GM18511 (cell line): Measurements from ENCODE around the gene ANKH.

Experiments used
- ATAC-seq: cut with Tn5 transposase; IDR thresholded peaks from one replicate; pipeline ENCODE4 v1.9.1; 2021; ENCODE audit warnings: mild to moderate bottlenecking, moderate library complexity; ENCODE audit not compliant: unreplicated experiment

Gene ANKH

DNA sequence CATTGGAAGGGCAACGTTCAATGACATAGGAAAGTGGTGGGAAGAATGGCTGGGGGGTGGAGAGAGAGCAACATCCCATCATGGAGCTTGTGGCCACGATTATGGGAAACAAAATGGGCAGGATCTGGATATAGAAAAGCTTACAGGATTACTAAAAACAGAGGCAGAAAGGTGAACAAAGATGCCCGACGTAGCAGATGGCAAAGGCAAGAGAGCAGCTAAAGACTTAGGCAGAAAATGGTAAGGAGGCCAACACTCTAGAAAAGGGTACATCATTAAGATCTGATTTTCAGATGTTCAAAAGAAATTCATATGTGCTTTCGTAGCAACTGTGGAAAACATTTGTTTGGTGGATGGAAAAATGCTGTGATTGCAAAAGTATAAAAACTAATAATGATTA, 104.5 kb downstream of the ANKH start:
- no peak for ATAC-seq

DNA sequence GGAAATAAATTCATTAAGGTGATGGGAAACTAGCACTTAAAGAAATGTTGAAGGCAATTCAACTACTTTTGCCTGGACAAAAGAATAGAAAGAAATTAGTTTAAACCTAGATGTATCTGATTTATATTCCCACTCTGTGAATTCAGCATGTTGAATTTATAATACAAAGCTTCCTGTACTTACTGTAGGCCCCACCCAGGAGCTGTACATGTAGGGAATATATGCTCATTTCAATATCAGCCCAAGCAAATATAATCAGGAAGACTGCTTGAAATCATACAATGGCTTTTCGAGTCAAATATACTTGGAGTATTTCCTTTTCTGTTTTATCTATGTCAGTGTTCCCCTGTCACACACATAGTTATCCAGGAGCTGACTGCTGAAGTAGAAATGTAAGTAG, 105.0 kb downstream of the ANKH start:
- no peak for ATAC-seq

DNA sequence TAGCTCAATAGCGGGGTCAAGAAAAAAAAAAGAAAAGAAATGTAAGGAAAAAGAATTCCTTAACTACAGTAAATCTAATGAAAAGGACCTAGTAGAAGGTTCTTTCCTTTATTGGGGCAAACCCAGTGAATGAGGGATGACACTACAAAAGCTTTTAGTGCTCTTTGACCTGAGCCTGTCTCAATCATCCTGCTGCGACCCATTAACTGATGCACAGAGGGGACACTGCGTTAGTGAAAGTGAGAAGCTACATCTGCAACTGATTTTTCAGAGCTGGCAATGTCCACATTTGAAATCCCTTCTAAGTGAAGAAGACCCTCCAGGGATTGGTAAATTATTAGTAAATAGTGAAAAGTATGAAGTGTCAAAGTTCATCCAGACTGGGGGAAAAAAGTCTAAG, 106.0 kb downstream of the ANKH start:
- ATAC-seq, result no peak

DNA sequence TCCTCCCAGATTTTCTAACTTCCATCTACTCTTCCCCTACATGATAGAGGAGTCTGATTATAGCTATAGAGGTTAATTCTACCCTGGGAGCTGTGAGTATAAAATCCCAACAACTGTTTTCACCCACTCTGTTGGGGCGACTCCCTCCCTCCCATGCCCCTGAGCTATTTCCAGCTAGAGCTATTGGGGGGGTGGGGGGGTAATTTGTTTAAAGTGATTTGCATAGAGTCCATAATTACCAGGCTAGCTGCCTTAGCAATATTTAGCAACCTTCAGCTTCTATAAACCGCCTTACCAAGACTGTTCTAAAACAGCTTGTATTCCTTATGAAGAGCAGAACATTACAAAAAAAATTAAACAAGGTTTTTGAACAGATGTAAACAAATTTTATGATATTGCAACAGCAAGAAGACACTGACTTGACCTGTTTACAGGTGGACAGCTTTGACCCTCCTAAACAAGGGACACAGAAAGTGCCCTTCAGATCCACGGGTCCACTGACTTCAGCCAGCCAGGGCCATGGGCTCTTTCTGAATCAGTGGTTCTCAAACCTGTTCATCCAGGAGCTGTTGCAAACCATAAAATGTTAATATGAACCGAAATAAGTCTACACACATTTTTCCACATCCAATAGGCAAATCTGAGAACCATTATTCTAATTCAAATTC, 108.9 kb downstream of the ANKH start:
- no peak for ATAC-seq

DNA sequence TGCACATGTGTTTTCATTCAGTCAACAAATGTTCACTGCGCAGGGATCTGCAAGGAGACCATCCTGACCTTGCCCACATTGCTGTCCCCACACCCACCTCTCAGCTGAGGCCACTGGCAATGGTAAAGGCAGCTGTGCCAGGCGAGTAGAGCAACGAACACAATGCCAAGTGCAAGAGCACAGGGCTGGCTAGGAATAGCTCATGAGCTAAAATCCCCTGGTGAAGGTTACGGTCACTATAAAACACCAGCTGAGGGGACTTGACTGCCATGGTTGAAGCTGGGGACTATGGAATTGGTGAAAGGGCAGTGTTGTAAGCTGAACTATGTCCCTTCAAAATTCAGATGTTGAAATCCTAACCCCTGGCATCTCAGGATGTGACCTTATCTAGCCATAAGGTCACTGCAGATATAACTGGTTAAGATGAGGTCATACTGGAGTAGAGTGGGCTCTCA, 111.0 kb downstream of the ANKH start:
- no peak for ATAC-seq

DNA sequence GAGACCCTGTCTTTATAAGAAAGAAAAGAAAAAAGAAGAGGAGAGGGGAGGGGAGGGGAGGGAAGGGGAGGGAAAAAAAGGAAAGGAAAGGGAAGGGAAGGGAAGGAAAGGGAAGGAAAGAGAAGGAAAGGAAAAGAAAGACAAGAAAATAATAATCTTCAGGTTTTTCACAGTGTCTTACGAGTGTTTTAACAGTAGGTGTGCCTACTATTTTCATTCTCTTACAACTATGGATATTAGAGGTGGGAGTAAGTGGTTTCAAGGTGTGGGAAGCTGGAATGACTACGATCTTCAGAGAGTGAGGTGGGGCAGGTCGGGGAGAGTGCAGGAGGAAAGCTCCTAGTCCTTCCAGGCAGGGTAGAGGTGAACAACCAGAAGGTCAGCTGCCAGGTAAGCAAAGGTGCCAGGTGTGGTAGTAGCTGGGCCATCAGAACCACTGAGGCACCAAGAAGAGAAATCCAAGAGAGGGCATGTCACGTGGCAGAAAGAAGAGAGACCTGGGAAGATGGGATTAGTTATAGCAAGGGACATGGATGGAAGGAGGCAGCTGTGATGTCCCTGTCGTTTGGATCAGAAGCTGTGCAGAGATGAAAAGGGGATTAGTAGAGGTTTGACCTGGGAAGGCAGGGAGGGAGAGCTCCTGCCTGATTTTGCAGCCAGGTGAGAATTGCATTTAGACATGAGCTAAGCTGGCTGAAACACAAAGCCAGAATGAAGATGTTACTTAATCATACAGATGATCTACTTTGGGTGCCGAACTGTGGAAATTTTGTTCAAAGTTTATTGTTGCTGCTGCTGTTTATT, 111.6 kb downstream of the ANKH start:
- ATAC-seq, result no peak

DNA sequence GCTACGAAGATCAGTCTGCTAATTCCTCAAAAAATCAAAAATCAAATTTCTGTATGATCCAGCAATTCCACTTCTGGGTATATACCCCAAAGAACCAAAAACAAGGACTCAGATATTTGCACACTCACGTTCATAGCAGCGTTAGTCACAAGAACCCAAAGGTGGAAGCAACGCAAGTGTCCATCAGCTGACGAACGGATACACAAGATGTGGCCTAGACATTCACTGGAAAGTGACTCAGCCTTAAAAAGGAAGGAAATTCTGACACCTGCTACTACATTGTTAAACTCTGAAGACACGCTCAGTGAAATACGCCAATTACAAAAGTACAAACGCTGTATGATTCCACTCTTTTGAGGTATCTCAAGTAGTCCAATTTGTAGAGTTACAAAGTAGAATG, 113.7 kb downstream of the ANKH start:
- no peak for ATAC-seq

DNA sequence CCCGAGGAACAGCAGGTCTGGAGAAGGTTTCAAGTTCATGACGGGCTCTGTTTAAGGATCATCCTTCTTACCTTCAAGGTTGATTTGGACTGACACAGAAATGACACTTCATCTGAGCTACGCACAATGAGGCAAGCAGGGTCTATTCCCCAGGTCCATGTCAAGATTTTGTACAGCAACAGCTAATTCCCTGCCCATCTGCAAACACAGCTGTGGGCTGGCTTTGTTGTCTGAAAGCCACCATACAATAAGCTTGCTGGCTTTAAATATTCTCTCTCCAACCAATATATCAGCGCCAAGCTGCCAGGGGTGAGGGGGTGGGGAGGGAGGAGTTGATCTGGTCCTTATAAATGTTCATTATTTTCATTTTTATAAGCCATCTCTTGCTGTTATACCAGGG, 115.1 kb downstream of the ANKH start:
- no peak for ATAC-seq

DNA sequence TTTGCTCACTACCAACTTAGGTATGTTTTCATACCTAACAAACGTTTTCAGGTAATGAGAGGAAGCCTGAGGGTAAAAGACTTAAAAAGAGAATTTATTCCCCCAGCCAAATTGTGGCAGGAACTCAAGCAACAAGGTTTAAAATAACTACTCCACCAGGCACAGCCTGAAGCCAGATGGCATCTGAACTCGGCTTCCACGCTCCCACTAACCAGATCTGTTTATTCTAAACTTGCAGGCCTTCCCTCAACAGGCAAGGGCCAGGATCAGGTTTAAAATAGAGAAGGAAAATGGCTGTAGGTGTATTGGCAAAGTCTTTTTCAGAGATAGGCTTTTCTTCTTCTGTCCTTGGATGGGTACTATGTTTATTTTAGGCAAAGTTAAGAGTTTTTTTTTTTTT, 117.6 kb downstream of the ANKH start:
- no peak for ATAC-seq

DNA sequence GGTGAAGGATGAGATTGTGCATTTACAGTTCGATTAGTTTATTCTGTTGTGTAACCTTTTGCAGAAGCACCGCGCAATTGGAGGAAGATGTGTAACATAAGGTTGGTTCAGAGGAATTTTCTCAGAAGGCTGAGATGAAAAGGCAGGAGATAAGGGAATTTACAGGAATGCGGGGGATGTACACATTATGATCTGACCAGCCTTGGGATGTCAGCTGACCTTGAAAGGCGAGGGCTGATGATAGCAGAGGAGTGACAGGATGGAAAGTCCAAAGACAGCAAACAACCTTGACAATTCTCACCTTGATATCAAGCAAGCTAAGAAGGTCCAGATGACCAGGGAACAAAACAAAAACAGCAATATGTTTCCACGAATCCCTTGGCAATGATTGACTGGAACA, 118.3 kb downstream of the ANKH start:
- no peak for ATAC-seq

DNA sequence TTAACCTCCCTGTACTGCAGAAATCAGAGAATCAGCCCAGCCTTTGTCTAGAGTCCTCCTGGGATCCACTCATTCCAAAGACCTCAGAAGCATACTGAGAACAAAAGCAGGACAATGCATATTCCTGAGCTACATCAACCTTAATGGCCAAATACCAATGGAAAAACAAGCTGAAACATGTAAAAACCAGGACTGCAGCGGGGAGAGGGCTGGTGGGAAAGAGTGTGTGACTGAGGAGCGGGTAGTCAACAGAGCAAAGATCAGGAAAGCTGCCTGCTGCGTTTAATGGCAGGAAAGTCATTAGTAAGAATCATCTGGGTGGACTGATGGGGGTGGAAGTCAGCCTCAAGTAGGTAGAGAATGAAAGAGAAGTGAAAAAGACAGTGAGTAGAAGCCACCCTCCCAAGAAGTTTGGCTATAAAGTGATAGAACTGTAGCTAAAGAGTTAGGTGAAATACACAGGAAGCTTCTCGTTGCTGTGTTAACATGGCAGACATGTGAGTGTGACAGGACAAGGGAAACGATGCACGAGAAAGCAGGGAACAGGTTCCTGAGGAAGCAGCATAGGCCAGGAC, 119.0 kb downstream of the ANKH start:
- ATAC-seq, result no peak

DNA sequence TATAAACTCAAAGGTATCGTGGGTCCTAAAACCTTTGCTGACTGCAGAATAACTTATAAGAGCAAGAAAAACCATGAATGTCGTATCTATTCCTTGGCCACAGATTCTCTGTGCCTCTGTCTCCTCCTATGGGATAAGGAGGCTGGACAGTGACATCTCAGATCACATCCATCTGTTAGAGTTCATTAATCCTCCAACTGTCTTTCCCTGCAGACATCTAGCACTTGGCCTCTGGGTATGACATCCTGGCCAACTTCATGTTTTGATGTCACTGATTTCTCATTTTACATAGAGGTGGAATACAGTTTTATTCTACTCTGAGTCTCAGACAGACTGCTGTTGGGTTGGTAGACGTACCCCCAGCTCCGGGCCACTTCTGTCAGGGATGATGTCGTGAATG, 120.9 kb downstream of the ANKH start:
- no peak for ATAC-seq

DNA sequence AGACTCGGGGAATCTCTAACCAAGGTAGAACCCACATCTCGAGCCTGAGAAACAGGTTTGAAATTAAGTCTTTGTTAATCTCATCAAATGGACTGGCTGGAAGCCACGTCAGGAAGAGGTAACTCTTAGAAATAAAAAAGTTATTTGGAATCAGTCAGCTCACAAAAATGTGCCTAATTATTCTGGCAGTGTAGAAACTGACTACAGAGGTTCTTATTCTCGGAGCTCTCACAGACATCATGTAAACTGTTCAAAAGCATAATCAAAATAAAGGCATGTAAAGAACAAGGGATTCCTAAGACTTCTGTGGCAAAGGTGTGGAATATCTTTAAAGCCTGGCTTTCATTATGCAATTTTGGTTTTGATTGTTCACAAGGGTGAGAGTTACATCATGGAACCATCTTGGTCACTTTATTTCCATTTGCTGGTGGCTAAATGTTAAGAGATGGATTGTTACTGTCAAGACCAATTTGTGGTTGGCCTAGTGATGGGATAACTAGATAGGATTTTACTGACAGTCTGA, 121.9 kb downstream of the ANKH start:
- no peak for ATAC-seq

DNA sequence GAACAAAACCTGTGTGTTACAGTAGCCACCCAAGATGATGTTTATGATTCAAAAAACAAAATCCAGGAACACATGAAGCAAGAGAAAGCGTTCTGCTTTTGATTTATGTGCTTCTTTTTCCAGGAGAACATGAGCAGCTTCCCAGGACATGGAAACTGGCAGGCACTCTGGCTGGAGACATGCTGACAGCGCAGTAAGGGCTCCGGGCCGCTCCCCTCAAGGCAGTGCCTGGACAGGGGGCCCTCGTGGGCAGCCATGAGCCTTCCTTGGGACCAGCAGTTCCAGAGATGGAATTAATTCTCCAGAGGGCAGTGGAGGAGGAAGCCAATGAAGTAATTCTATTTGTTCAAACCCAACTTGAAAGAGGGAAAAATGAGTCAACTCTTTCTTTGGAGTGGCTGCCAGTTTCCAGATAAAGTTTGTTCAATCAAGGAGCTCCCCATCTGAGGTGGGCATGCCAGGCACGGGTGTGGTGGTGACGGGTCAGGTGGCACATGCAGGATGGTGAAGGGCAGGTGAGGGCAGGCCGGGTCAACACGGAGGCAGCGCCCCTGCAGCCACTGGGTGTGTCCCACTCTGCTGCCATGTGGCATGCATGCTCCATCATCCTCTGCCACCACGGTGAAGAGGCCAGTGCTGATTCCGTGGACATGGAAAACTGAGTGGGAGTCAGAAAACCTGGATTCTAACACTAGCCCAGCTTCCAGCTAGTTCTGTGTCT, 123.2 kb downstream of the ANKH start:
- ATAC-seq, result no peak

DNA sequence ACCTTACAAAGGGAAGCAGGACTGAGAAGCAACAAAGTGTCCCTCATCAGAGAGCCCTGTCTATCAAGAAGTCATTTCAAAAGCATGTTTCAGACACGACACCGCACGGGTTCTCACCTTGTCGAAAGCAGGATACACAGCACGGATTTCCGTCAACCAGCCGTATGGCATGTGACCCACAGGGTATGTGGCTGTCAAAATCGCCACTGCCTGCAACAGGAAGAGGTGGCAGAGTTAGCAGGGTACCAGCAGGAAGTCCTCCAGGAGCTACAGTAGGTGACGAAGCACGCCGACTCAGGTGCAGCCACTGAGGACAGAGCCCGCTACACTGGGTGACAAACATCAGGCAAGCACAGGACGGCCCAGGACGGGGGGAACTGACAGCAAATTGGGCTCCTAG, 125.8 kb downstream of the ANKH start:
- no peak for ATAC-seq

DNA sequence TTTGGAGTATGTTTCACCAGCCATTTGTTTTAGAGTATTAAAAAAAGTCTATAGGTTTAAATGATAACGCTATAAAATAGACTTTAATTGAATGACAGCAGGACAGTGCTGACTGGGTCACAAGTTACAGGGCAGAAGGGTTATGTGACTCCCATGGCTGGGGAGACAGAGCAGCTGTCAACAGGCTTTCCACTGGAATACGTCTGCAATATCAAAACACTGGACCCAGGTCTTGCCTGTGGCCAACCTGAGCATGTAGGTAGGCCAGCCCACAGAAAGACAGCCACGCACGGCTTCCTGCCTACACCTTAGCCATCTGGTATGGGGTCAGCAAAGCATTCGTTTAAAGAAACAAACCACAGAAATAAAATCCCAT, 126.4 kb downstream of the ANKH start:
- ATAC-seq, result no peak

DNA sequence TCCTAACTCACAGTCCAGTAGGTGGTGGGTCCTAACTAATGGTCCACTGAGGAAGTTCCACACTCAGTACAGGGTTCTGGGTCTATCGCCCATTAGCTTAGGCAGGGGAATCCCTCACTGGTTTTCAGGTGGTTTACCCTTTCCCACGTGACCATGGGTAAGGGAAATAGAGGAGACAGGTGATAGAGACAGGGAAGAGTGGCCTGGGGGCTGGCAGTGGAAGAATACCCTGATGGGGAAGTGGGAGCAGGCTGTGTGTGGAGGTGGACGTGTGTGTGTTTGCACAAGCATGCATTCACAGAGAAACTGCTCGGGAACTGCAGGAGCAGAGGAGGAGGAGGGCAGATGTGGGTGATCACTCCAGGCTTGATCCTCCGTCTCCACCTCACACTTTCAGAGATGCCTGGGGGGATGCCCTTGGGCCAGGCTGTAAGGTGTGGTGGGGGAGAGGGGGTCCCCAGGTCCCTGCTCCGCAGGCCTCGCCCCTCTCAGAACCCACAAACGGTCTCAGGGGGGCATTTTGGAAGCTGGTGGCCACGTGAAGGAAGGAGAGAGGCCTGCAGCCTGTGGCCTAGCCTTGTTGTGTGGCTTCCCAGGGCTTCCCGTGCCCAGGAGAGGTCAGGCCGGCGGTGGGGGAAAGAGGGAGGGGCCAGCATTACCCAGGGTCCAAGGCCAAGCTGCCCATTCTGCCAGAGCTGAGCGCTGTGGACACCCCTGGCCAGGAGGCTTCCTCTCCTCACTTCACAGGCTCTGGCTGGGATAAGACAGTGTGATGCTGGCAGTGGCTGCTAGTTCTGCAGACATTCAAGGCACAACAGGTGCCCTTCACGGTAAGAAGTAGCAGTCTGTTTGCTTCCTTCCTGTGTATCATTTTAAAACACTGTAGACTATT, 127.0 kb downstream of the ANKH start:
- no peak for ATAC-seq

DNA sequence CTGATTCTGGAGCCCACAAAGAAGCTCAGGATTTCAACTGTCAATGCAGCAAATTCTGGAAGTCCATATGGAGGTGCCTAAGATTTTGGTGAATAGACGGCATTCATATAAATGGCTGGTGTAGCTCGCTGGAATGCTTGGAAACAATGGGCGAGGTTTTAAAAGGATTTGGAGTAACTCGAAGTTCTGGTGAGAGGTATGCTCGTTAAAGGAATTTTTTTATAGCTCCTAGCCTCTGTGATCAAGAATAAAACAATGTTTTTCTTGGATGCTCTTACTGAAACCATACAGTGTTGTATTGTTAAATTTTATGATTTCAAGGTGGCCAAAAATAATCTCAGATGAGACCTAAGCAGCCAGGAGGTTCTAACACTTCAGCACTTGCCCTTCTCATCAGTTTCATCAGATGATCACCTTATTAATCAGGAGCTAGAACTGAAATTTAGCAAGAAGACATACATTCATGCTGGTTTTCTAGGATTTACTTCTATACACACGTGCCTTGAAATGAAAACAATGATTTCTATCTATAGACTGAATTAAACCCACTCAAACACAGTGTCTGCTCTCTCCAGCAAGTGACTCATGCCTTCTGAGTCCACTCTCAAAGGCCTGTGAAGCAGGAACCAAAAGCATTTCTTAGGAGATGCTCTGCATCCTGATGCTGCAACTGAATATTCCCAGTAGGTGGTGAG, 127.8 kb downstream of the ANKH start:
- no peak for ATAC-seq

DNA sequence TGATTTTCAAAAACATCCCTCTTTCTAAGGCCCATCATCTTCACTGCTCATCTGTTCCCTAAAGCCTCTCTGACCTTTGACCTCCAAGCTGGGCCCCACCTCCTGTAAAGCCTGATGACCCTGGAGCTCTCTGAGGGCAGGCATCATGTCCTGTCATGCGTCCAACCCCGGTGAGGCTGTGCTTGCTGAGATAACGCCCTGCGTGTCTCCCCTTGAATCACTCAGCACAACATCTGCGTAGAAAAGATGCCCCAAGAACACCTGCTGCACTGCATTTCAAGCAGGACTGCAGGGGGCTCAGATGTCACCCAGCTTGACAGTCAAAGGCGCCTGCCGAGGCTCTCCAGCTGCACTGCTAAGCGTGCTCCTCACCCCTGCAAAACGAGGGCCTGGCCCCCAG, 129.1 kb downstream of the ANKH start:
- no peak for ATAC-seq
